ENCODE results near the gene CHAT.

- TF ChIP-seq CTCF (IDR thresholded peaks at IDR 0.05) (no peak), POLR2A (IDR thresholded peaks at IDR 0.05) (no peak)
Measured at GRCh38 chr10:49678827-49679479, 65.1 kb downstream of the CHAT start.
